K562 (cell line): ENCODE measurements around the gene PPIL6. TPM values are rescaled to one million over a fixed set of nuclear protein-coding genes. Genes with fewer than 3 reads are reported as not detected.

Experiments used
- CBX3 ChIP-seq, 2 experiments: IDR thresholded peaks; 1 replicate in 1 of 2; 2 replicates in 1 of 2; pipeline ENCODE4 v1.6.1; 2012; ENCODE audit warnings: inconsistent platforms in 2 of 2, low read length in 2 of 2, borderline replicate concordance in 1 of 2, control low read depth in 1 of 2
- CCNT2 ChIP-seq: IDR thresholded peaks from 2 replicates; pipeline ENCODE4 v1.6.1; 2011; ENCODE audit warnings: borderline replicate concordance, low read depth, mild to moderate bottlenecking, moderate library complexity, mixed read lengths, low read length; ENCODE audit not compliant: insufficient read length; ENCODE audit errors: extremely low read depth
- FOXA3 ChIP-seq, 2 experiments: fragments of 450-650 bp in 1 of 2; sonication (generic) in 1 of 2; formaldehyde crosslinking; IDR thresholded peaks in 1 of 2; conservative IDR thresholded peaks in 1 of 2; 2 replicates each; pipeline versions ENCODE4 v1.4.0 to v1.8.0; 2020 to 2022; ENCODE audit warnings: mild to moderate bottlenecking in 2 of 2, missing genetic modification reagents in 1 of 2
- JUN ChIP-seq, 2 experiments: sonication (generic) in 1 of 2; formaldehyde crosslinking in 1 of 2; IDR thresholded peaks; 2 replicates each; pipeline versions ENCODE4 v1.6.1 to v1.8.0; 2012 to 2022; ENCODE audit warnings: borderline replicate concordance in 2 of 2, mild to moderate bottlenecking in 2 of 2, improper control_type of control experiment in 1 of 2, low read depth in 1 of 2, low read length in 1 of 2, missing genetic modification reagents in 1 of 2
- MECOM ChIP-seq: fragments of 250-450 bp; sonication (Bioruptor Pico); IDR thresholded peaks from 2 replicates; pipeline ENCODE4 v1.8.0; 2022; ENCODE audit warnings: inconsistent platforms
- POLR2G ChIP-seq: fragments of 200-400 bp; formaldehyde crosslinking; IDR thresholded peaks from 2 replicates; pipeline ENCODE4 v1.6.1; 2017; ENCODE audit warnings: low read depth, mild to moderate bottlenecking, antibody characterized with exemption, low read length, moderate library complexity
- POU5F1 ChIP-seq: fragments of 150-350 bp; IDR thresholded peaks from 2 replicates; pipeline ENCODE4 v1.6.1; 2014; ENCODE audit warnings: borderline replicate concordance, low read length, low read depth, mild to moderate bottlenecking; ENCODE audit not compliant: partially characterized antibody
- RBFOX2 ChIP-seq: fragments of 200-400 bp; formaldehyde crosslinking; IDR thresholded peaks from 2 replicates; pipeline ENCODE4 v1.6.1; 2017; ENCODE audit warnings: low read depth, mild to moderate bottlenecking, low read length, moderate library complexity
- TCF7 ChIP-seq: sonication (generic); IDR thresholded peaks from 2 replicates; pipeline ENCODE4 v1.6.1; 2016; ENCODE audit warnings: antibody characterized with exemption, borderline replicate concordance
- ZNF217 ChIP-seq: sonication (generic); formaldehyde crosslinking; IDR thresholded peaks from 2 replicates; pipeline ENCODE4 v1.8.0; 2022; ENCODE audit warnings: mild to moderate bottlenecking, missing genetic modification reagents
- ZNF431 ChIP-seq: sonication (generic); formaldehyde crosslinking; IDR thresholded peaks from 2 replicates; pipeline ENCODE4 v1.8.0; 2022; ENCODE audit warnings: mild to moderate bottlenecking, missing genetic modification reagents
- ZNF717 ChIP-seq: fragments of 250-450 bp; sonication (Bioruptor Pico); IDR thresholded peaks from 2 replicates; pipeline ENCODE4 v1.5.0; 2021
- polyA plus RNA-seq, 8 experiments: library from polyadenylated mRNA; depleted of rRNA in 4 of 8; stranded (reverse) in 5 of 8; unstranded in 3 of 8; fragments of >200 nt; fragmentation: Nextera tagmentation in 2 of 8; fragmentation: Illumina TruSeq in 1 of 8; extraction: Ambion mirVana in 2 of 8; extraction: Trizol in 1 of 8; gene quantifications; 2 replicates each; pipeline versions ENCODE4 v1.2.1 to v1.2.3, GENCODE V29; 2011 to 2014; ENCODE audit warnings: inconsistent platforms in 1 of 8, missing spikeins in 1 of 8
- total RNA-seq, 7 experiments: library from RNA; depleted of rRNA in 6 of 7; stranded (reverse); fragments of >200 nt in 6 of 7; fragmentation: Illumina TruSeq in 2 of 7; extraction: Trizol in 2 of 7; gene quantifications; 2 replicates each; pipeline versions ENCODE4 v1.2.1 to v1.2.3, GENCODE V29; 2011 to 2021; ENCODE audit warnings: low replicate concordance in 1 of 7
- TF ChIP-seq, protein P1 (sequence below): sonication (generic); formaldehyde crosslinking; IDR thresholded peaks from 2 replicates; pipeline ENCODE4 v1.8.0; 2023; ENCODE audit warnings: mild to moderate bottlenecking, missing genetic modification reagents
- TF ChIP-seq, protein P2 (sequence below): sonication (generic); formaldehyde crosslinking; IDR thresholded peaks from 2 replicates; pipeline ENCODE4 v1.8.1; 2023; ENCODE audit warnings: missing genetic modification reagents, mild to moderate bottlenecking, borderline replicate concordance
- TF ChIP-seq, protein P3 (sequence below): fragments of 200-800 bp; sonication (Bioruptor generic); IDR thresholded peaks from 2 replicates; pipeline ENCODE4 v1.6.1; 2017; ENCODE audit warnings: missing genetic modification characterization, missing compliant biosample characterization

The PPIL6 gene
- total and polyA plus RNA-seq, 9 of the 15 experiments (the other 6 are each of a cell fraction or from before 2014, with no cell fraction given): 0.03 to 0.98 (median 0.41) TPM; not detected in 1

DNA sequence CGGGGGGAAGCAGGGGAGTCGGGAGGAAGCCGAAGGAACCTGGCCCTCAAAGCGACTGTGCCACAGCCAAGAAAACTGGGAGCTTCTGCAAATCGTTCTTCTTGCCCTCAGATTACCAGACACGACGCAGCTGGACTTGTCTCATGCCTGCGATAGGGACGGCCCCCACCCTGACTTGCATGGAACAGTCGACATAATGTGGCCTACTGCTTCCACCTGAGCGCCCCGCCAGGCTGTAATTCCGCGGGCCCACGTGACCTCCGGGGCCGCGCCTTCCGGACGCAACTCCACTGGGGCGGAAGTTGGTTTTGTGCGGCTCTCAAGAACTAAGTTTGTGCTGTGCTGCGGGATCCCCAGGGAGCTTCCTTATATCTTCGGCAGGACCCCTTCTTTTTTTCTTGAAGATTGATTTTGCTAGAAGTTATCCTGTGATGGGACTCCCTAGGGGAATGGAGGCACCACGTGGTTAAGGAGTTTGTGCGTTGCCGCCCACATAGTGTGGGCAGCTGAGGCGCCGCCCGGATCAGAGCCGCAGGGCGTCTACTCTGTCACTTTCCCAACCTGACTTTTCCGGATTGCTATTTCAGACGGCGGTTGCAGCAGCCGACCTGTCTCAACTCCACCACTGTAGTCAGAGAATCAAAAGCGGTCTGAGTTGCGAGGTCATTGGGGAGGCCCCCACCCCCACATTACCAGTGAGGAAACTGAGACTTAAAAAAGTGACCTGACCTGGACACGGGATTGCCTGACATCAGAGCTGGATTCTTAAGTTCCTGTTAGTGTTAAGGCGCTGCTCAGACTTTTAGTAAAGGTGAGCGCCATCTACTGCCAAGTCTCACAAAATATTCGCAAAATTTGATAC lies 57.6 kb downstream of the PPIL6 start (continued):
- no peak for TF ChIP-seq POLR2G
- peak; percentile 45; the same call in 1 of the 2 replicates for TF ChIP-seq TCF7
- TF ChIP-seq FOXA3 (CRISPR knock-in tag; conservative IDR thresholded peaks at IDR 0.05 in 1 of 2, IDR thresholded peaks at IDR 0.05 in 1 of 2): no peak
- TF ChIP-seq RBFOX2: peak; percentile 3; the same call in 1 of the 2 replicates
- TF ChIP-seq JUN (IDR thresholded peaks at IDR 0.05; ENCODE audit: borderline replicate concordance, low read depth, low read length): peak; percentile 5; the same call in 1 of the 2 replicates
- no peak for TF ChIP-seq JUN (CRISPR knock-in tag; IDR thresholded peaks at IDR 0.05; ENCODE audit: borderline replicate concordance)
- TF ChIP-seq, protein P1, sequence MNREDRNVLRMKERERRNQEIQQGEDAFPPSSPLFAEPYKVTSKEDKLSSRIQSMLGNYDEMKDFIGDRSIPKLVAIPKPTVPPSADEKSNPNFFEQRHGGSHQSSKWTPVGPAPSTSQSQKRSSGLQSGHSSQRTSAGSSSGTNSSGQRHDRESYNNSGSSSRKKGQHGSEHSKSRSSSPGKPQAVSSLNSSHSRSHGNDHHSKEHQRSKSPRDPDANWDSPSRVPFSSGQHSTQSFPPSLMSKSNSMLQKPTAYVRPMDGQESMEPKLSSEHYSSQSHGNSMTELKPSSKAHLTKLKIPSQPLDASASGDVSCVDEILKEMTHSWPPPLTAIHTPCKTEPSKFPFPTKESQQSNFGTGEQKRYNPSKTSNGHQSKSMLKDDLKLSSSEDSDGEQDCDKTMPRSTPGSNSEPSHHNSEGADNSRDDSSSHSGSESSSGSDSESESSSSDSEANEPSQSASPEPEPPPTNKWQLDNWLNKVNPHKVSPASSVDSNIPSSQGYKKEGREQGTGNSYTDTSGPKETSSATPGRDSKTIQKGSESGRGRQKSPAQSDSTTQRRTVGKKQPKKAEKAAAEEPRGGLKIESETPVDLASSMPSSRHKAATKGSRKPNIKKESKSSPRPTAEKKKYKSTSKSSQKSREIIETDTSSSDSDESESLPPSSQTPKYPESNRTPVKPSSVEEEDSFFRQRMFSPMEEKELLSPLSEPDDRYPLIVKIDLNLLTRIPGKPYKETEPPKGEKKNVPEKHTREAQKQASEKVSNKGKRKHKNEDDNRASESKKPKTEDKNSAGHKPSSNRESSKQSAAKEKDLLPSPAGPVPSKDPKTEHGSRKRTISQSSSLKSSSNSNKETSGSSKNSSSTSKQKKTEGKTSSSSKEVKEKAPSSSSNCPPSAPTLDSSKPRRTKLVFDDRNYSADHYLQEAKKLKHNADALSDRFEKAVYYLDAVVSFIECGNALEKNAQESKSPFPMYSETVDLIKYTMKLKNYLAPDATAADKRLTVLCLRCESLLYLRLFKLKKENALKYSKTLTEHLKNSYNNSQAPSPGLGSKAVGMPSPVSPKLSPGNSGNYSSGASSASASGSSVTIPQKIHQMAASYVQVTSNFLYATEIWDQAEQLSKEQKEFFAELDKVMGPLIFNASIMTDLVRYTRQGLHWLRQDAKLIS: peak; percentile 60; the same call in 1 of the 2 replicates
- TF ChIP-seq, protein P2, sequence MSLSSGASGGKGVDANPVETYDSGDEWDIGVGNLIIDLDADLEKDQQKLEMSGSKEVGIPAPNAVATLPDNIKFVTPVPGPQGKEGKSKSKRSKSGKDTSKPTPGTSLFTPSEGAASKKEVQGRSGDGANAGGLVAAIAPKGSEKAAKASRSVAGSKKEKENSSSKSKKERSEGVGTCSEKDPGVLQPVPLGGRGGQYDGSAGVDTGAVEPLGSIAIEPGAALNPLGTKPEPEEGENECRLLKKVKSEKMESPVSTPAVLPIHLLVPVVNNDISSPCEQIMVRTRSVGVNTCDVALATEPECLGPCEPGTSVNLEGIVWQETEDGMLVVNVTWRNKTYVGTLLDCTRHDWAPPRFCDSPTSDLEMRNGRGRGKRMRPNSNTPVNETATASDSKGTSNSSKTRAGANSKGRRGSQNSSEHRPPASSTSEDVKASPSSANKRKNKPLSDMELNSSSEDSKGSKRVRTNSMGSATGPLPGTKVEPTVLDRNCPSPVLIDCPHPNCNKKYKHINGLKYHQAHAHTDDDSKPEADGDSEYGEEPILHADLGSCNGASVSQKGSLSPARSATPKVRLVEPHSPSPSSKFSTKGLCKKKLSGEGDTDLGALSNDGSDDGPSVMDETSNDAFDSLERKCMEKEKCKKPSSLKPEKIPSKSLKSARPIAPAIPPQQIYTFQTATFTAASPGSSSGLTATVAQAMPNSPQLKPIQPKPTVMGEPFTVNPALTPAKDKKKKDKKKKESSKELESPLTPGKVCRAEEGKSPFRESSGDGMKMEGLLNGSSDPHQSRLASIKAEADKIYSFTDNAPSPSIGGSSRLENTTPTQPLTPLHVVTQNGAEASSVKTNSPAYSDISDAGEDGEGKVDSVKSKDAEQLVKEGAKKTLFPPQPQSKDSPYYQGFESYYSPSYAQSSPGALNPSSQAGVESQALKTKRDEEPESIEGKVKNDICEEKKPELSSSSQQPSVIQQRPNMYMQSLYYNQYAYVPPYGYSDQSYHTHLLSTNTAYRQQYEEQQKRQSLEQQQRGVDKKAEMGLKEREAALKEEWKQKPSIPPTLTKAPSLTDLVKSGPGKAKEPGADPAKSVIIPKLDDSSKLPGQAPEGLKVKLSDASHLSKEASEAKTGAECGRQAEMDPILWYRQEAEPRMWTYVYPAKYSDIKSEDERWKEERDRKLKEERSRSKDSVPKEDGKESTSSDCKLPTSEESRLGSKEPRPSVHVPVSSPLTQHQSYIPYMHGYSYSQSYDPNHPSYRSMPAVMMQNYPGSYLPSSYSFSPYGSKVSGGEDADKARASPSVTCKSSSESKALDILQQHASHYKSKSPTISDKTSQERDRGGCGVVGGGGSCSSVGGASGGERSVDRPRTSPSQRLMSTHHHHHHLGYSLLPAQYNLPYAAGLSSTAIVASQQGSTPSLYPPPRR (CRISPR knock-in tag): no peak
- TF ChIP-seq CBX3 (IDR thresholded peaks at IDR 0.05; ENCODE audit: borderline replicate concordance in 1 of 2, low read length in 2 of 2): no peak
- no peak for TF ChIP-seq ZNF717
- TF ChIP-seq CCNT2: no peak
- TF ChIP-seq POU5F1: no peak
- TF ChIP-seq ZNF217 (CRISPR knock-in tag): no peak
- TF ChIP-seq, protein P3, sequence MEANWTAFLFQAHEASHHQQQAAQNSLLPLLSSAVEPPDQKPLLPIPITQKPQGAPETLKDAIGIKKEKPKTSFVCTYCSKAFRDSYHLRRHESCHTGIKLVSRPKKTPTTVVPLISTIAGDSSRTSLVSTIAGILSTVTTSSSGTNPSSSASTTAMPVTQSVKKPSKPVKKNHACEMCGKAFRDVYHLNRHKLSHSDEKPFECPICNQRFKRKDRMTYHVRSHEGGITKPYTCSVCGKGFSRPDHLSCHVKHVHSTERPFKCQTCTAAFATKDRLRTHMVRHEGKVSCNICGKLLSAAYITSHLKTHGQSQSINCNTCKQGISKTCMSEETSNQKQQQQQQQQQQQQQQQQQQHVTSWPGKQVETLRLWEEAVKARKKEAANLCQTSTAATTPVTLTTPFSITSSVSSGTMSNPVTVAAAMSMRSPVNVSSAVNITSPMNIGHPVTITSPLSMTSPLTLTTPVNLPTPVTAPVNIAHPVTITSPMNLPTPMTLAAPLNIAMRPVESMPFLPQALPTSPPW (CRISPR knock-in tag): peak; percentile 78
- TF ChIP-seq ZNF431 (CRISPR knock-in tag): no peak
- 0 out of 2 replicates have a peak, but pooled peaks have one; percentile 3 for TF ChIP-seq MECOM (CRISPR knock-in tag)
